GM19324 (cell line): ENCODE measurements around the gene OAT.

ENCODE experiments used
- ATAC-seq: cut with Tn5 transposase; IDR thresholded peaks from one replicate; pipeline ENCODE4 v1.9.1; 2021; ENCODE audit warnings: mild to moderate bottlenecking, moderate library complexity; ENCODE audit not compliant: unreplicated experiment, low FRiP score

OAT gene

GRCh38 chr10:124357561-124357885 lies 61.2 kb downstream of the OAT start:
- ATAC-seq: no peak

GRCh38 chr10:124356701-124357560 lies 61.8 kb downstream of the OAT start:
- no peak for ATAC-seq

- ATAC-seq: no peak
Observed at GRCh38 chr10:124354411-124355382, 64.0 kb downstream of the OAT start.

GRCh38 chr10:124353896-124354295 lies 64.8 kb downstream of the OAT start:
- no peak for ATAC-seq

- ATAC-seq: no peak
Observed at GRCh38 chr10:124353091-124353815, 65.5 kb downstream of the OAT start.

GRCh38 chr10:124351481-124352220 lies 67.1 kb downstream of the OAT start:
- ATAC-seq: no peak

- ATAC-seq: no peak
Observed at GRCh38 chr10:124350806-124351205, 67.9 kb downstream of the OAT start.

GRCh38 chr10:124349996-124350280 lies 68.8 kb downstream of the OAT start:
- no peak for ATAC-seq

GRCh38 chr10:124349231-124349995 lies 69.3 kb downstream of the OAT start:
- ATAC-seq: no peak

GRCh38 chr10:124348801-124349200 lies 69.9 kb downstream of the OAT start:
- ATAC-seq: no peak

GRCh38 chr10:124347956-124348355 lies 70.8 kb downstream of the OAT start:
- ATAC-seq: no peak
